ENCODE measurements around the gene ALG14.

- no peak for TF ChIP-seq POLR2AphosphoS5 (IDR thresholded peaks at IDR 0.05; ENCODE audit: low read length)
- TF ChIP-seq PAX5 (IDR thresholded peaks at IDR 0.05; ENCODE audit: borderline replicate concordance, low read depth, low read length): no peak
Measured at GRCh38 chr1:94988356-94988755, 84.4 kb downstream of the ALG14 start.
